ENCODE measurements around the gene PCNX2.

- no peak for TF ChIP-seq CTCF (IDR thresholded peaks at IDR 0.05; ENCODE audit: poor library complexity)
- TF ChIP-seq EZH2 (IDR thresholded peaks at IDR 0.05; ENCODE audit: borderline replicate concordance): no peak
Measured at GRCh38 chr1:232983375-232983774, 312.1 kb downstream of the PCNX2 start.

All from hepatocyte (in vitro differentiated cells).